ENCODE measurements around the gene KCNIP4. TPM values are rescaled to one million over a fixed set of nuclear protein-coding genes. Genes with fewer than 3 reads are reported as not detected.

The KCNIP4 gene
- total and polyA plus RNA-seq, 9 of the 15 experiments (the other 6 are each of a cell fraction or from before 2014, with no cell fraction given) = 0.25 to 0.41 TPM; not detected in 7

GRCh38 chr4:20698820-20699219, 1249.8 kb downstream of the KCNIP4 start (continued):
- TF ChIP-seq ID3 (CRISPR knock-in tag; IDR thresholded peaks at IDR 0.05) (no peak), ID3 (tag; IDR thresholded peaks at IDR 0.05) (no peak), SIN3B (IDR thresholded peaks at IDR 0.05; ENCODE audit: low read depth) (no peak), E2F5 (CRISPR knock-in tag; IDR thresholded peaks at IDR 0.05) (no peak), HMGN3 (IDR thresholded peaks at IDR 0.05; ENCODE audit: borderline replicate concordance, extremely low read depth, insufficient read length, low read depth, low read length) (peak; percentile 25), ATF1 (CRISPR knock-in tag; IDR thresholded peaks at IDR 0.05) (no peak), ATF1 (tag; IDR thresholded peaks at IDR 0.05) (peak; percentile 55; the same call in 1 of the 2 replicates), HMGXB4 (CRISPR knock-in tag; IDR thresholded peaks at IDR 0.05) (no peak), ATF7 (IDR thresholded peaks at IDR 0.05) (peak; percentile 64; the same call in 1 of the 2 replicates), SPI1 (IDR thresholded peaks at IDR 0.05; ENCODE audit: borderline replicate concordance, low read depth, low read length) (no peak), NFIC (IDR thresholded peaks at IDR 0.05) (peak; percentile 79), BRF2 (IDR thresholded peaks at IDR 0.05; ENCODE audit: borderline replicate concordance, insufficient read depth, insufficient read length) (no peak), ZNF518B (CRISPR knock-in tag; IDR thresholded peaks at IDR 0.05) (no peak), CXXC5 (CRISPR knock-in tag; IDR thresholded peaks at IDR 0.05) (peak; percentile 65), PTRF (tag; IDR thresholded peaks at IDR 0.05) (no peak), SMARCC2 (IDR thresholded peaks at IDR 0.05; ENCODE audit: low read depth) (peak; percentile 73; the same call in 1 of the 2 replicates), MBD1 (CRISPR knock-in tag; IDR thresholded peaks at IDR 0.05) (no peak), ZNF23 (CRISPR knock-in tag; IDR thresholded peaks at IDR 0.05) (no peak), HDAC2 (IDR thresholded peaks at IDR 0.05) (no peak)
